HepG2 (cell line): ENCODE results near the gene NEU1. TPM values are rescaled to one million over a fixed set of nuclear protein-coding genes. Genes with fewer than 3 reads are reported as not detected.

Experiments used
- BHLHE40 ChIP-seq: IDR thresholded peaks from 2 replicates; pipeline ENCODE4 v1.6.1; 2011; ENCODE audit warnings: low read length, improper control_type of control experiment
- E2F5 ChIP-seq: sonication (generic); formaldehyde crosslinking; conservative IDR thresholded peaks from 2 replicates; pipeline ENCODE4 v1.4.0; 2020; ENCODE audit warnings: missing genetic modification reagents
- ELF4 ChIP-seq: sonication (generic); formaldehyde crosslinking; IDR thresholded peaks from 2 replicates; pipeline ENCODE4 v1.5.0; 2020; ENCODE audit warnings: missing genetic modification reagents, mild to moderate bottlenecking, moderate library complexity, borderline replicate concordance
- GMEB2 ChIP-seq: IDR thresholded peaks from 2 replicates; pipeline ENCODE4 v1.6.1; 2016; ENCODE audit warnings: missing biosample characterization, missing genetic modification reagents, low read depth
- JUN ChIP-seq: sonication (generic); formaldehyde crosslinking; IDR thresholded peaks from 2 replicates; pipeline ENCODE4 v1.4.0; 2020; ENCODE audit warnings: mild to moderate bottlenecking, missing genetic modification reagents
- JUNB ChIP-seq: sonication (generic); formaldehyde crosslinking; IDR thresholded peaks from 2 replicates; pipeline ENCODE4 v1.8.0; 2022; ENCODE audit warnings: missing genetic modification reagents, mild to moderate bottlenecking, borderline replicate concordance
- KAT2B ChIP-seq: fragments of 150-350 bp; IDR thresholded peaks from 2 replicates; pipeline ENCODE4 v1.6.1; 2014; ENCODE audit warnings: low read depth, low read length, borderline replicate concordance
- KAT7 ChIP-seq: IDR thresholded peaks from 2 replicates; pipeline ENCODE4 v1.6.1; 2018; ENCODE audit warnings: borderline replicate concordance, missing compliant biosample characterization
- MAX ChIP-seq: IDR thresholded peaks from 2 replicates; pipeline ENCODE4 v1.6.1; 2012; ENCODE audit warnings: inconsistent platforms
- NONO ChIP-seq, 2 experiments: fragments of 450-650 bp in 1 of 2; sonication (generic) in 1 of 2; formaldehyde crosslinking in 1 of 2; IDR thresholded peaks in 1 of 2; conservative IDR thresholded peaks in 1 of 2; 2 replicates each; pipeline versions ENCODE4 v1.6.1 to v1.8.0; 2017 to 2022; ENCODE audit warnings: mild to moderate bottlenecking in 1 of 2, missing genetic modification reagents in 1 of 2, moderate library complexity in 1 of 2
- PRDM4 ChIP-seq: sonication (generic); formaldehyde crosslinking; IDR thresholded peaks from 2 replicates; pipeline ENCODE4 v1.9.0; 2021; ENCODE audit warnings: missing genetic modification reagents, borderline replicate concordance
- ZNF10 ChIP-seq: sonication (generic); formaldehyde crosslinking; IDR thresholded peaks from 2 replicates; pipeline ENCODE4 v1.4.0; 2020; ENCODE audit warnings: mild to moderate bottlenecking, low read depth, missing genetic modification reagents, borderline replicate concordance
- ZNF101 ChIP-seq: sonication (generic); formaldehyde crosslinking; IDR thresholded peaks from 2 replicates; pipeline ENCODE4 v1.4.0; 2020; ENCODE audit warnings: mild to moderate bottlenecking, low read depth, missing genetic modification reagents, borderline replicate concordance
- ZNF3 ChIP-seq: IDR thresholded peaks from 2 replicates; pipeline ENCODE4 v1.7.0; 2017; ENCODE audit warnings: inconsistent platforms
- ZNF513 ChIP-seq: sonication (generic); formaldehyde crosslinking; conservative IDR thresholded peaks from 2 replicates; pipeline ENCODE4 v1.5.0; 2020; ENCODE audit warnings: missing genetic modification reagents
- ZNF670 ChIP-seq: sonication (generic); formaldehyde crosslinking; IDR thresholded peaks from 2 replicates; pipeline ENCODE4 v1.8.0; 2022; ENCODE audit warnings: mild to moderate bottlenecking, missing genetic modification reagents, borderline replicate concordance
- ZNF709 ChIP-seq: sonication (generic); formaldehyde crosslinking; IDR thresholded peaks from 2 replicates; pipeline ENCODE4 v1.5.0; 2020; ENCODE audit warnings: mild to moderate bottlenecking, missing genetic modification reagents
- ZNF850 ChIP-seq: sonication (generic); formaldehyde crosslinking; conservative IDR thresholded peaks from 2 replicates; pipeline ENCODE4 v1.9.0; 2021; ENCODE audit warnings: mild to moderate bottlenecking, missing genetic modification reagents
- polyA plus RNA-seq, 8 experiments: library from polyadenylated mRNA; depleted of rRNA in 3 of 8; stranded (reverse) in 7 of 8; unstranded in 1 of 8; fragments of >200 nt; fragmentation: Illumina TruSeq in 4 of 8; extraction: Trizol in 4 of 8; gene quantifications; 2 replicates each; pipeline versions ENCODE4 v1.2.1 to v1.2.3, GENCODE V29; 2011 to 2016; ENCODE audit warnings: low read depth in 4 of 8, missing spikeins in 1 of 8, mixed read lengths in 1 of 8; ENCODE audit not compliant: insufficient read depth in 1 of 8
- total RNA-seq, 5 experiments: library from RNA; depleted of rRNA; stranded (reverse); fragments of >200 nt; fragmentation: Illumina TruSeq; extraction: Trizol; gene quantifications; 2 replicates each; pipeline ENCODE4 v1.2.3, GENCODE V29; 2016; ENCODE audit warnings: low read depth in 1 of 5
- TF ChIP-seq, protein P1 (sequence below): sonication (generic); formaldehyde crosslinking; IDR thresholded peaks from 2 replicates; pipeline ENCODE4 v1.8.1; 2023; ENCODE audit warnings: missing genetic modification reagents, inconsistent platforms, borderline replicate concordance

Gene NEU1
- total and polyA plus RNA-seq, 2 of the 13 experiments (the other 11 are each of a cell fraction or from before 2014, with no cell fraction given), result 215 to 297 TPM

DNA sequence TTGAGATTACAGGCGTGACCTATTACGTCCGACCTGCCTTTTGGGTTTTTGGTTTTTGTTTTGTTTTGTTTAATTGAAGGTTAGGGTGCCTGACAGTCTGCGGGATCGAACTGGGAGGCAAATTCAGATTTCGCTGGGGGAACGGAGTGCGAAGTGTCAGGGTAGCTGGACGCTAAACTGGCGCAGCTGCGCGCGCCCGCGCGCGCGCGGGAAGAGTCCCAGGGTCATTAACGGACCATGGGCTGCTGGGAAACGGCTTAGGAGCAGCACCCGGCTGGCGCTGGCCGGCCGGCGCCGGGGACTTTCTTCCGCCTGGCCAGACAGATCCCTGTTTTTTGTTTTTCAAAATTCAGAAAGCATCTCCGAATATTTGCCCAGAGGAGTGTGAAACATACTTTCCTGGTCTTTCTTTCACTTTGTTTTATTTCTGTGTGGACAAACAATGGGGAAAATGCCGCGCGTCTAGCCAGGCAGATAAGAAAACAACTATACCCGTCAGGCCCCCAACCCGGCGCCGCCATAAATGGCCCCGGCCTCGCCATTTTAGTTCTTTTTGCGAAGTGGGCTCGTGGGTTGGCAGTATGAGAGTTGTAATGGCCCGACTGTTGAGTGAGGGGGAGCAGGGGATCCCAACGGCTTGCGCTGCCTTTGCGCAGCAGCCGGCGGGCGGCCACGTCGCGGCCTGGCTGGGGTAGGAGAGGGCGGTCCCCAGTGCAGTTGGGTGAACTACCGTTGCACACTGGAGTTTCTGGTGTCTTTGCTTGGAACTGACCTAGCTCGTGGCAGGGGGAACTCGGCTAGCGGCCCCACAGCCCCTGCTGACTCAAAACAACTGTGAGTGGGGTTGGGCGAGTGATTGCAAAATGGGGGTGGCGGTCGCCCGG, 28.0 kb downstream of the NEU1 start (continued):
- TF ChIP-seq, protein P1, sequence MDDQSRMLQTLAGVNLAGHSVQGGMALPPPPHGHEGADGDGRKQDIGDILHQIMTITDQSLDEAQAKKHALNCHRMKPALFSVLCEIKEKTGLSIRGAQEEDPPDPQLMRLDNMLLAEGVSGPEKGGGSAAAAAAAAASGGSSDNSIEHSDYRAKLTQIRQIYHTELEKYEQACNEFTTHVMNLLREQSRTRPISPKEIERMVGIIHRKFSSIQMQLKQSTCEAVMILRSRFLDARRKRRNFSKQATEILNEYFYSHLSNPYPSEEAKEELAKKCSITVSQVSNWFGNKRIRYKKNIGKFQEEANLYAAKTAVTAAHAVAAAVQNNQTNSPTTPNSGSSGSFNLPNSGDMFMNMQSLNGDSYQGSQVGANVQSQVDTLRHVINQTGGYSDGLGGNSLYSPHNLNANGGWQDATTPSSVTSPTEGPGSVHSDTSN (CRISPR knock-in tag), result peak; percentile 84; the same call in 1 of the 2 replicates
- TF ChIP-seq ZNF850 (no peak), ZNF709 (CRISPR knock-in tag) (0 out of 2 replicates have a peak, but pooled peaks have one; percentile 58), ZNF101 (CRISPR knock-in tag) (no peak), NONO (IDR thresholded peaks at IDR 0.05) (no peak), NONO (CRISPR knock-in tag; conservative IDR thresholded peaks at IDR 0.05) (peak; percentile 77), MAX (peak; percentile 80), ZNF3 (no peak; the same call in 1 of the 2 replicates), JUNB (CRISPR knock-in tag) (no peak), KAT7 (CRISPR knock-in tag) (peak; percentile 85; the same call in 1 of the 2 replicates), PRDM4 (CRISPR knock-in tag) (peak; percentile 80; the same call in 1 of the 2 replicates), ZNF670 (CRISPR knock-in tag) (0 out of 2 replicates have a peak, but pooled peaks have one; percentile 11), ZNF10 (no peak), KAT2B (no peak), E2F5 (peak; percentile 54), ZNF513 (CRISPR knock-in tag) (no peak; the same call in 1 of the 2 replicates), ELF4 (CRISPR knock-in tag) (peak; percentile 72; the same call in 1 of the 2 replicates), BHLHE40 (0 out of 2 replicates have a peak, but pooled peaks have one; percentile 12), GMEB2 (CRISPR knock-in tag) (no peak), JUN (peak; percentile 63; the same call in 1 of the 2 replicates)
